ENCODE results near the gene MAF.

The MAF gene

GRCh38 chr16:79587296-79587695 is 13.2 kb downstream of the MAF start:
- DNase-seq: no peak

GRCh38 chr16:79582789-79583188 is 17.7 kb downstream of the MAF start:
- no peak for DNase-seq

- no peak for DNase-seq
Measured at GRCh38 chr16:79580453-79581191, 19.9 kb downstream of the MAF start.

GRCh38 chr16:79576602-79577001 is 23.9 kb downstream of the MAF start:
- no peak for DNase-seq

- no peak for DNase-seq
Measured at GRCh38 chr16:79573884-79574283, 26.7 kb downstream of the MAF start.

- no peak for DNase-seq
Measured at GRCh38 chr16:79573071-79573470, 27.5 kb downstream of the MAF start.

- DNase-seq: no peak
Measured at GRCh38 chr16:79571903-79572535, 28.5 kb downstream of the MAF start.

GRCh38 chr16:79571065-79571902 is 29.3 kb downstream of the MAF start:
- no peak for DNase-seq

GRCh38 chr16:79564671-79565107 is 35.8 kb downstream of the MAF start:
- no peak for DNase-seq

- no peak for DNase-seq
Measured at GRCh38 chr16:79563921-79564320, 36.6 kb downstream of the MAF start.

- no peak for DNase-seq
Measured at GRCh38 chr16:79562166-79562823, 38.2 kb downstream of the MAF start.

GRCh38 chr16:79561729-79562128 is 38.8 kb downstream of the MAF start:
- DNase-seq: no peak

- DNase-seq: no peak
Measured at GRCh38 chr16:79560923-79561322, 39.6 kb downstream of the MAF start.

GRCh38 chr16:79560318-79560717 is 40.2 kb downstream of the MAF start:
- DNase-seq: no peak

- DNase-seq: no peak
Measured at GRCh38 chr16:79559532-79559931, 41.0 kb downstream of the MAF start.

GRCh38 chr16:79557421-79557820 is 43.1 kb downstream of the MAF start:
- DNase-seq: no peak

GRCh38 chr16:79554912-79555311 is 45.6 kb downstream of the MAF start:
- DNase-seq: no peak

- no peak for DNase-seq
Measured at GRCh38 chr16:79550373-79550772, 50.2 kb downstream of the MAF start.

GRCh38 chr16:79547085-79547484 is 53.5 kb downstream of the MAF start:
- no peak for DNase-seq
